ENCODE data around the gene PADI3.

The PADI3 gene

GRCh38 chr1:17309426-17310067 lies 60.6 kb downstream of the PADI3 start:
- TF ChIP-seq POLR2AphosphoS5 (IDR thresholded peaks at IDR 0.05; ENCODE audit: low read depth) (no peak), SPI1 (IDR thresholded peaks at IDR 0.05; ENCODE audit: borderline replicate concordance, low read depth) (no peak), GABPA (IDR thresholded peaks at IDR 0.05; ENCODE audit: low read depth) (no peak)
- TF ChIP-seq, protein P1, sequence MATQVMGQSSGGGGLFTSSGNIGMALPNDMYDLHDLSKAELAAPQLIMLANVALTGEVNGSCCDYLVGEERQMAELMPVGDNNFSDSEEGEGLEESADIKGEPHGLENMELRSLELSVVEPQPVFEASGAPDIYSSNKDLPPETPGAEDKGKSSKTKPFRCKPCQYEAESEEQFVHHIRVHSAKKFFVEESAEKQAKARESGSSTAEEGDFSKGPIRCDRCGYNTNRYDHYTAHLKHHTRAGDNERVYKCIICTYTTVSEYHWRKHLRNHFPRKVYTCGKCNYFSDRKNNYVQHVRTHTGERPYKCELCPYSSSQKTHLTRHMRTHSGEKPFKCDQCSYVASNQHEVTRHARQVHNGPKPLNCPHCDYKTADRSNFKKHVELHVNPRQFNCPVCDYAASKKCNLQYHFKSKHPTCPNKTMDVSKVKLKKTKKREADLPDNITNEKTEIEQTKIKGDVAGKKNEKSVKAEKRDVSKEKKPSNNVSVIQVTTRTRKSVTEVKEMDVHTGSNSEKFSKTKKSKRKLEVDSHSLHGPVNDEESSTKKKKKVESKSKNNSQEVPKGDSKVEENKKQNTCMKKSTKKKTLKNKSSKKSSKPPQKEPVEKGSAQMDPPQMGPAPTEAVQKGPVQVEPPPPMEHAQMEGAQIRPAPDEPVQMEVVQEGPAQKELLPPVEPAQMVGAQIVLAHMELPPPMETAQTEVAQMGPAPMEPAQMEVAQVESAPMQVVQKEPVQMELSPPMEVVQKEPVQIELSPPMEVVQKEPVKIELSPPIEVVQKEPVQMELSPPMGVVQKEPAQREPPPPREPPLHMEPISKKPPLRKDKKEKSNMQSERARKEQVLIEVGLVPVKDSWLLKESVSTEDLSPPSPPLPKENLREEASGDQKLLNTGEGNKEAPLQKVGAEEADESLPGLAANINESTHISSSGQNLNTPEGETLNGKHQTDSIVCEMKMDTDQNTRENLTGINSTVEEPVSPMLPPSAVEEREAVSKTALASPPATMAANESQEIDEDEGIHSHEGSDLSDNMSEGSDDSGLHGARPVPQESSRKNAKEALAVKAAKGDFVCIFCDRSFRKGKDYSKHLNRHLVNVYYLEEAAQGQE (IDR thresholded peaks at IDR 0.05; ENCODE audit: insufficient replicate concordance, low read depth), result no peak
- TF ChIP-seq, protein P2, sequence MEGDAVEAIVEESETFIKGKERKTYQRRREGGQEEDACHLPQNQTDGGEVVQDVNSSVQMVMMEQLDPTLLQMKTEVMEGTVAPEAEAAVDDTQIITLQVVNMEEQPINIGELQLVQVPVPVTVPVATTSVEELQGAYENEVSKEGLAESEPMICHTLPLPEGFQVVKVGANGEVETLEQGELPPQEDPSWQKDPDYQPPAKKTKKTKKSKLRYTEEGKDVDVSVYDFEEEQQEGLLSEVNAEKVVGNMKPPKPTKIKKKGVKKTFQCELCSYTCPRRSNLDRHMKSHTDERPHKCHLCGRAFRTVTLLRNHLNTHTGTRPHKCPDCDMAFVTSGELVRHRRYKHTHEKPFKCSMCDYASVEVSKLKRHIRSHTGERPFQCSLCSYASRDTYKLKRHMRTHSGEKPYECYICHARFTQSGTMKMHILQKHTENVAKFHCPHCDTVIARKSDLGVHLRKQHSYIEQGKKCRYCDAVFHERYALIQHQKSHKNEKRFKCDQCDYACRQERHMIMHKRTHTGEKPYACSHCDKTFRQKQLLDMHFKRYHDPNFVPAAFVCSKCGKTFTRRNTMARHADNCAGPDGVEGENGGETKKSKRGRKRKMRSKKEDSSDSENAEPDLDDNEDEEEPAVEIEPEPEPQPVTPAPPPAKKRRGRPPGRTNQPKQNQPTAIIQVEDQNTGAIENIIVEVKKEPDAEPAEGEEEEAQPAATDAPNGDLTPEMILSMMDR (IDR thresholded peaks at IDR 0.05; ENCODE audit: insufficient read depth, low read length), result no peak
- no peak for DNase-seq (ENCODE audit: low read depth in 1 of 2, low spot score in 1 of 2)
- Histone ChIP-seq H3K4me3 (replicated peaks; ENCODE audit: insufficient read depth, low read length) (peak overlapping the region; percentile 33), H3K27me3 (ENCODE audit: insufficient read depth, poor library complexity, severe bottlenecking) (no peaks in the 10 kb centered on the region), H3K27ac (replicated peaks) (peak overlapping the region; percentile 86)

DNA sequence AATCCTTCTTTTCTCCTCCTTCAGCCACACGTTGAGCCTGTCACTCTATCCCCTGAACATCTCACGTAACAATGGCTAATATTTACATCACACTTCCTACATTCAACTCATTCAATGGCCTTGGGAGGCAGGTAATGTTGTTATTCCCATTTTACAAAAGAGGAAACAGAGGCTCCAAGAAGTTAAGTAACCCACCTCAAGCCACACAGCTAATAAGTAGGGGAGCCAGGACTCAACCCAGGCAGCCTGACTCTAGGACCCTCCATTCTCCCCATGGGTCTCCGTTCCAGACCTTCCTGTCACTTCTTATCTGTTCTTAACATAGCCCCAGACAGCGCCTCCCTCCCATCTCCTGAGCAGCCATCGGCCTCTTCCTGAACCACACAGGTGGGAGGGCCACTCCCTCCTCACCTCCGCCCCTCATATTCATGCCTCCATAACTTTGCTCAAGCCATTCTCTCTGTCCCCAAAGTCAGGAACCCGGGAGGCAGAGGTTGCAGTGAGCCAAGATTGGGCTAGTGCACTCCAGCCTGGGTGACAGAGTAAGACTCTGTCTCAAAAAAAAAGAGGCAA lies 61.3 kb downstream of the PADI3 start:
- TF ChIP-seq SPI1 (IDR thresholded peaks at IDR 0.05; ENCODE audit: borderline replicate concordance, low read depth), result no peak
- TF ChIP-seq POLR2AphosphoS5 (IDR thresholded peaks at IDR 0.05; ENCODE audit: low read depth), result no peak
- no peak for TF ChIP-seq GABPA (IDR thresholded peaks at IDR 0.05; ENCODE audit: low read depth)
- TF ChIP-seq, protein P2 (IDR thresholded peaks at IDR 0.05; ENCODE audit: insufficient read depth, low read length), result no peak
- TF ChIP-seq, protein P1 (IDR thresholded peaks at IDR 0.05; ENCODE audit: insufficient replicate concordance, low read depth), result no peak
- Histone ChIP-seq H3K4me3 (replicated peaks; ENCODE audit: insufficient read depth, low read length) (no peak overlapping the region), H3K27me3 (ENCODE audit: insufficient read depth, poor library complexity, severe bottlenecking) (no peaks in the 10 kb centered on the region), H3K27ac (replicated peaks) (peak overlapping the region; percentile 86)
- DNase-seq (ENCODE audit: low read depth in 1 of 2, low spot score in 1 of 2), result no peak

DNA sequence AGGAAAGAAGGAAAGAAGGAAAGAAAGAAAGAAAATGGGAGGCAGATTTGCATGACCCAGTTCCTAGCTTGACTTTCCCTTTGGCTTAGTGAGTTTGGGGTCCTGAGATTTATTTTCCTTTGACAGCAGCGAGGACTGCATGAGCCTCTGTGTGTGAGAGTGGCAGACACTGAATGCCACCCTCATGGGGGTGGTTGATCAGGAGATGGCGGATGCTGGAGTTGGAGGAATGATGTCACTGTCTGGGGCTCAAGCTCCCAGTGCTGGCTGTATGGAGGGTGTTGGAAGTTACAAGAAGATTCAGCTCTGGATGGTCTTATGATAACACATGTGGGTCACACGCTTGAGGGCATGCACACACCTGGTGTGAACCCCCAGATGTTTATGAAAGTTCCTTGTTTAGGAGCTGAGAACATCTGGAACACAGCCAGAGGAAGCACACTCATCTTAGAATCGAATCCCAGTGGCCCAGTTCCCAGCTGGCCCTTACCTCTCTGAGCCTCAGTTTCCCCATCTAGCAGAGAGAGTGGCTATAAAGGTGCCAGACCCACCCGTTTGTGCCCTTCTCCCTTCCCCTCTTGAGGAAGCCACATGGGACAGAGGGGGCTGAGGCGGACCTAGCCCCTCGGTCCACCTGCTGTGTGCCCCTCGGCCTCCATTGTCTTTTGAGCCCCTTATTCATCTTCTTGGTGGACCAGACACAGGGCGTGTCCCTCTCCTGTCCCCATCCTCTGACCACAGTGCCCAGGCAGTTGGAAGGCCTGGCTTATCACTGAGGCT lies 64.8 kb downstream of the PADI3 start:
- Histone ChIP-seq H3K27ac (replicated peaks) (no peak overlapping the region), H3K27me3 (ENCODE audit: insufficient read depth, poor library complexity, severe bottlenecking) (no peaks in the 10 kb centered on the region), H3K4me3 (replicated peaks; ENCODE audit: insufficient read depth, low read length) (no peak overlapping the region)
- DNase-seq (ENCODE audit: low read depth in 1 of 2, low spot score in 1 of 2), result no peak
- TF ChIP-seq, protein P2 (IDR thresholded peaks at IDR 0.05; ENCODE audit: insufficient read depth, low read length), result no peak
- TF ChIP-seq SPI1 (IDR thresholded peaks at IDR 0.05; ENCODE audit: borderline replicate concordance, low read depth), result no peak
- TF ChIP-seq, protein P1 (IDR thresholded peaks at IDR 0.05; ENCODE audit: insufficient replicate concordance, low read depth), result no peak
- TF ChIP-seq GABPA (IDR thresholded peaks at IDR 0.05; ENCODE audit: low read depth), result no peak
- TF ChIP-seq POLR2AphosphoS5 (IDR thresholded peaks at IDR 0.05; ENCODE audit: low read depth), result no peak
